K562 (cell line): ENCODE measurements around the gene PRCC. TPM values are rescaled to one million over a fixed set of nuclear protein-coding genes. Genes with fewer than 3 reads are reported as not detected.
A peak's percentile ranks its signal among the peaks of the same experiment; 100 is the strongest.

ENCODE experiments used
- ASH1L ChIP-seq: fragments of 450-650 bp; IDR thresholded peaks from 2 replicates; pipeline ENCODE4 v1.6.1; 2018; ENCODE audit warnings: borderline replicate concordance, mild to moderate bottlenecking, low read depth; ENCODE audit not compliant: partially characterized antibody
- BHLHE40 ChIP-seq: IDR thresholded peaks from 2 replicates; pipeline ENCODE4 v1.6.1; 2011; ENCODE audit warnings: low read length, improper control_type of control experiment
- CBX1 ChIP-seq: sonication (generic); IDR thresholded peaks from 2 replicates; pipeline ENCODE4 v1.6.1; 2016; ENCODE audit warnings: antibody characterized with exemption, low read depth, mild to moderate bottlenecking
- CHD1 ChIP-seq: fragments of 200-600 bp; sonication (generic); IDR thresholded peaks from one replicate; pipeline ENCODE4 v1.6.1; 2012; ENCODE audit warnings: mild to moderate bottlenecking, moderate library complexity, low read length, inconsistent platforms
- ETV6 ChIP-seq, 3 experiments: fragments of 150-350 bp in 1 of 3; sonication (generic) in 1 of 3; formaldehyde crosslinking in 1 of 3; IDR thresholded peaks; 2 replicates each; pipeline versions ENCODE4 v1.6.1 to v1.8.0; 2014 to 2022; ENCODE audit warnings: borderline replicate concordance in 2 of 3, low read depth in 2 of 3, antibody characterized with exemption in 1 of 3, low read length in 1 of 3, mild to moderate bottlenecking in 1 of 3, missing genetic modification reagents in 1 of 3
- ID3 ChIP-seq, 2 experiments: fragments of 250-450 bp in 1 of 2; fragments of 450-650 bp in 1 of 2; sonication (Bioruptor Pico) in 1 of 2; IDR thresholded peaks; 2 replicates each; pipeline versions ENCODE4 v1.6.1 to v1.8.0; 2016 to 2021; ENCODE audit warnings: mild to moderate bottlenecking in 2 of 2, moderate library complexity in 2 of 2, missing compliant biosample characterization in 1 of 2, missing genetic modification characterization in 1 of 2
- NFIC ChIP-seq: fragments of 450-650 bp; IDR thresholded peaks from 2 replicates; pipeline ENCODE4 v1.6.1; 2017; ENCODE audit warnings: mild to moderate bottlenecking, inconsistent platforms
- RBFOX2 ChIP-seq: fragments of 200-400 bp; formaldehyde crosslinking; IDR thresholded peaks from 2 replicates; pipeline ENCODE4 v1.6.1; 2017; ENCODE audit warnings: low read depth, mild to moderate bottlenecking, low read length, moderate library complexity
- SIN3A ChIP-seq, 2 experiments: fragments of 150-350 bp in 1 of 2; IDR thresholded peaks; 2 replicates each; pipeline ENCODE4 v1.6.1; 2011 to 2016; ENCODE audit warnings: borderline replicate concordance in 2 of 2, low read depth in 2 of 2, low read length in 2 of 2, mild to moderate bottlenecking in 2 of 2, moderate library complexity in 2 of 2; ENCODE audit not compliant: control insufficient read depth in 1 of 2
- VEZF1 ChIP-seq: fragments of 200-800 bp; sonication (Bioruptor generic); IDR thresholded peaks from 2 replicates; pipeline ENCODE4 v1.6.1; 2017; ENCODE audit warnings: missing genetic modification characterization, missing compliant biosample characterization
- ZBTB26 ChIP-seq: fragments of 450-650 bp; formaldehyde crosslinking; IDR thresholded peaks from 2 replicates; pipeline ENCODE4 v1.4.0; 2022; ENCODE audit warnings: missing genetic modification characterization
- ZBTB40 ChIP-seq, 2 experiments: fragments of 450-650 bp in 1 of 2; sonication (generic) in 1 of 2; formaldehyde crosslinking in 1 of 2; IDR thresholded peaks; 2 replicates each; pipeline versions ENCODE4 v1.7.1 to v1.9.0; 2016 to 2022; ENCODE audit warnings: inconsistent platforms in 1 of 2, mild to moderate bottlenecking in 1 of 2, missing genetic modification reagents in 1 of 2
- ZKSCAN3 ChIP-seq: fragments of 250-450 bp; sonication (Bioruptor Pico); IDR thresholded peaks from 2 replicates; pipeline ENCODE4 v1.4.0; 2020
- polyA plus RNA-seq, 8 experiments: library from polyadenylated mRNA; depleted of rRNA in 4 of 8; stranded (reverse) in 5 of 8; unstranded in 3 of 8; fragments of >200 nt; fragmentation: Nextera tagmentation in 2 of 8; fragmentation: Illumina TruSeq in 1 of 8; extraction: Ambion mirVana in 2 of 8; extraction: Trizol in 1 of 8; gene quantifications; 2 replicates each; pipeline versions ENCODE4 v1.2.1 to v1.2.3, GENCODE V29; 2011 to 2014; ENCODE audit warnings: inconsistent platforms in 1 of 8, missing spikeins in 1 of 8
- total RNA-seq, 7 experiments: library from RNA; depleted of rRNA in 6 of 7; stranded (reverse); fragments of >200 nt in 6 of 7; fragmentation: Illumina TruSeq in 2 of 7; extraction: Trizol in 2 of 7; gene quantifications; 2 replicates each; pipeline versions ENCODE4 v1.2.1 to v1.2.3, GENCODE V29; 2011 to 2021; ENCODE audit warnings: low replicate concordance in 1 of 7

The PRCC gene
- total and polyA plus RNA-seq, 9 of the 15 experiments (the other 6 are each of a cell fraction or from before 2014, with no cell fraction given) = 23.9 to 201 (median 41.1) TPM

GRCh38 chr1:156727926-156728598 is 39.3 kb upstream of the PRCC start, which contains the start of gene METTL25B (continued):
- TF ChIP-seq ZBTB40 (IDR thresholded peaks at IDR 0.05) = peak; percentile 93
- no peak for TF ChIP-seq ZBTB40 (CRISPR knock-in tag; IDR thresholded peaks at IDR 0.05)
- TF ChIP-seq CBX1 = no peak
- TF ChIP-seq ID3 (CRISPR knock-in tag; IDR thresholded peaks at IDR 0.05) = no peak
- TF ChIP-seq ID3 (tag; IDR thresholded peaks at IDR 0.05) = 0 out of 2 replicates have a peak, but pooled peaks have one; percentile 37
- TF ChIP-seq BHLHE40 = no peak
- no peak for TF ChIP-seq ZBTB26 (CRISPR knock-in tag)
- TF ChIP-seq ZKSCAN3 = no peak
- TF ChIP-seq ETV6 (IDR thresholded peaks at IDR 0.05; ENCODE audit: borderline replicate concordance in 1 of 2, low read depth in 2 of 2, low read length in 1 of 2) = peak in 1 of 2 experiments; percentile 49; a peak in 2 of 4 replicates
- no peak for TF ChIP-seq ETV6 (CRISPR knock-in tag; IDR thresholded peaks at IDR 0.05; ENCODE audit: borderline replicate concordance)
- no peak for TF ChIP-seq CHD1
- TF ChIP-seq NFIC = no peak
- no peak for TF ChIP-seq VEZF1 (CRISPR knock-in tag)
- peak in 1 of 2 experiments; percentile 72; a peak in 2 of 4 replicates for TF ChIP-seq SIN3A (IDR thresholded peaks at IDR 0.05; ENCODE audit: borderline replicate concordance in 2 of 2, control insufficient read depth in 1 of 2, low read depth in 2 of 2, low read length in 2 of 2)
- no peak for TF ChIP-seq ASH1L
- TF ChIP-seq RBFOX2 = peak; percentile 93
